ENCODE data around the gene PTGES3L.

Gene PTGES3L

DNA sequence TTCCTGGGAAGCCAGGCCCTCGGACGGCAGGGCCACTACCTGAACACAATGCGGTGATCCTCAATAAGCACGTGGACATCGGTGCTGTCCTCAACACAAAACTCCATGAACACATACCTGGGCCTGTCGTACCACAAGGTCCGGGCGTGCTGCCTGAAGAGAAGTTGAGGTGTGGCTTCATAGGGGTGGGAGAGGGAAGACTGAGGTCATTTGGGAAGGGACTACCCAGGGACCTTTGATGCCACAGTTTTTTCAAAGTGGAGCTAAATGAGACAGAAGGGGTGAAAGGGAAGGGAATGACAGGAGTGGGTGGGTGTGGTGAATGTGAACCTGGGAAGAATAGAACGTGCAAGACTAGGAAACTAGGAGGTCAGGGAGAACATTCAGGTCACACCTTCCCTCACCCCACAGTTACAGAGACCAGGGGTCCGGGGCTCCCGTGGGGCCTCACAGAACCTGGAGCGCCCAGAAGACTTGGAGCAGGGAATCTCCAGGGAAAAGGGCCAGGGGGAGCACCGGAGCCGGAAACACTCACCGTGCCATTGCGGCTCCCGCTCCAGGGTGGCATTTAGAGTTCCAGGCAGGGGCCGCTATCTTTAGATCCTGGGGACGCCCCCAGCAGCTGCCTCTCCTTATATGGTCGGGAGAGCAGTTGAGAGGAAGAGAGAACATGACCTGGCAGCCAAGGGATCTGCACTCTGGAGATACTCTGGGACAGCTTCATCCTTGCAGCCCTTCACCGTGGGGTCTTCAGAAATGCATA is at the start of gene PTGES3L:
Gene PTGES3L, minus strand, starts transcription at position 570 of the 763 bp plus-strand sequence. Its CDS starts 27 bp downstream, at position 543.
- DNase-seq, result no peak

DNA sequence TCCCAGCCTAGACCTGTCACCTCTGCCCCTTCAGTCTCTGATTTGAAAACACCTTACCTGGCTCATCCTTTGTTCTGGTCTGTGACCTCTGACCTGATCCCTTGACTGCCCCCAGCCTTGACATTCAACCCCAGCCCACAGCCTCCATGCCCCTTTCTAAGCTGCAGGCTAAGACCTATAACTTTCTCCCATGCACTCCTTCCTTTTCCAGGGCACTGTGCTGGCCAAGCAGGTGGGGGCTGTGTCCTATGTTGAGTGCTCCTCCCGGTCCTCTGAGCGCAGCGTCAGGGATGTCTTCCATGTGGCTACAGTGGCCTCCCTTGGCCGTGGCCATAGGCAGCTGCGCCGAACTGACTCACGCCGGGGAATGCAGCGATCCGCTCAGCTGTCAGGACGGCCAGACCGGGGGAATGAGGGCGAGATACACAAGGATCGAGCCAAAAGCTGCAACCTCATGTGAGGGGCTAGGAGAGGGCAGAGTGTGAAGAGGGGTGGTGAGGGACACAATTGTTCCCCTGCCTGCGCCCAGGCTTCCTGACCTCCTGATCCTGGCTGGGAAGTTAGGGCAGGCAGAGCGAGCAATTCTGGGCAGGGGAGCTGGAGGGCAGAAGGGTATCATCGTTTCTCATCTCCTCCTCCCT is 48.5 kb upstream of the PTGES3L start:
- DNase-seq, result no peak

DNA sequence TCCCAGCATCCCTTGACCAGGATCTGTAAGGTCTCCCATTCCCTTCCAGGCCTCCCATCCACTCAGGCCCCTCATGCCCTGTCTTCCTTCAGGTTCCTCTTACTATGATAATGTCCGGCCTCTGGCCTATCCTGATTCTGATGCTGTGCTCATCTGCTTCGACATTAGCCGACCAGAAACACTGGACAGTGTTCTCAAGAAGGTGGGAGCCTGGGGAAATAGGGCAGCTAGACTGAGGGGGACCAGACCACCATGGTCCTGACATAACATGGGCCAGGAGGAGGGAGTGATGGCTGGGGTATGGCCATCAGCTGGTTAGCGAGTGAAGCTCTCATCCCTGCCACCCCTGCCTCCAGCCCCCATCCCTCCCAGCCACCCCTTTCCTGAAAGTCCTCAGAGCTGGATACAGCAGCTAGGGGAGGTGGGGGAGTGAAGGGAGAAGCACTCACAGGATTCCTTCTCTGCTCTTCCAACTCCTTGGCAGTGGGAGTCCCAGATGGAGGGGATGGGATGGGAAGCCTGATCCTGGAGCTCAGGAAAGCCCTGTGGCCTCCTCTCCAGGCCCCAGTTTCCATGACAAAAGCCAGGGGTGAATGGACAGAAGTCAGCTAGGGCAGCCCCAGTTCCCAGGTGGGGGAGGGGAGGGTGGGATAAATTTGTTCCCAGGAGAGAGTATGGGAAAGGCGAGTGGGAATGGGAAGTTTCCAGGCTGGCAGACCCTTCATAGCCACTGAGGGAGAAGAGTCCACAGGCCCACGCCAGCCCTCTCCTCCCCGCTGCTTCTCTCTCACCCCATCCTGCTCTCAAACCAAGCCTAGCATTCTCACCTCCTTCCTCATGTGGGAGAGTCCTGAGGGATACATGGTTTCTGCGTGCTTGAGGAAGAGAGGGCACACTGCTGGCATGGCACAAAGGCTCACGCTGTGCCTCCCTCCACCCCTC is 47.5 kb upstream of the PTGES3L start:
- no peak for DNase-seq

DNA sequence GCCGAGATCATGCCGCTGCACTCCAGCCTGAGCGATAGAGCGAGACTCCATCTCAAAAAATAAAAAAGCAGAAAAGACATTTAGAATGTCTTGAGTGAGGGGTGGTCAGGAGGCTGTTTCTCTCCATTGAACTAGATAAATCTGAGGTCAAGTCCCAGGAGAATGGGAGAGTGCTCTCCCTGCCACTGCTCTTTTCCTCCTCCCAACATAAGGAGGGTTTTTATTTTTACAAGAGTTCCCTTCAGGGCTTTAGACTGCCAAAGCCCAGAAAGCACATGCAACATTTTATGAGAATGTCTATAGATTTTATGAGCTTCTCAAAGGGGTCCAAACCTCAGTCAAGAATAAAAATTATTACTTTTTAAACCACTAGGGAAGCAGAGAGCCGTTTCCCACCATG is 46.7 kb upstream of the PTGES3L start:
- DNase-seq, result peak; percentile 49

DNA sequence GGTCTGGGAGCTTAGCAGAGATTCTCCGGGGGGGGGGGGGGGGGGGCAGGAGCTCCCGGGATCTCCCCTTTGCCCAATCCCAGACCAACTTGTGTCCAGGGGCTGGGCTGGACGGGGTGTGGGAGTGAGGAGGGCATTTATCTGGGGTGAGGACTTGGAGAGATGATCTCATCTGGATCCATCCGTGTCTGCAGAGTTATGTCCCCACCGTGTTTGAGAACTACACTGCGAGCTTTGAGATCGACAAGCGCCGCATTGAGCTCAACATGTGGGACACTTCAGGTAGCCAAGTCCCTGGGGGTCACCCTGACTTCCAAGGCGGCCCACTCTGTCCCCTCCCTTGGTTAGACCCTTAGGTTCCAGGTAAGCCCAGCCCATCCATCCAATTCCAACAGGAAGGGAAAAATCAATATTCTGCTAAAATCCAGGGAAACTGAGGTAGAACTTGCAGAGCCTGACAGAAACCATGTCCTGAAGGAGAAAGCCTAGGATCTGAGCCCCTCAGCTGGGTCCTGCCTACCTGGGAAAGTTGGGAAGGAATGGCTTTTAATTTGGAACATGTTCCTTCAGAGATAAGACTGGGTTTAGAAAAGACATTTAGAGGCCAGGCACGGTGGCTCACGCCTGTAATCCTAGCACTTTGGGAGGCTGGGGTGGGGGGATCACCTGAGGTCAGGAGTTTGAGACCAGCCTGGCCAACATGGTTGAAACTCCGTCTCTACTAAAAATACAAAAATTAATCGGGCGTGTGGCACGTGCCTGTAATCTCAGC is 46.1 kb upstream of the PTGES3L start:
- DNase-seq, result peak; percentile 42

DNA sequence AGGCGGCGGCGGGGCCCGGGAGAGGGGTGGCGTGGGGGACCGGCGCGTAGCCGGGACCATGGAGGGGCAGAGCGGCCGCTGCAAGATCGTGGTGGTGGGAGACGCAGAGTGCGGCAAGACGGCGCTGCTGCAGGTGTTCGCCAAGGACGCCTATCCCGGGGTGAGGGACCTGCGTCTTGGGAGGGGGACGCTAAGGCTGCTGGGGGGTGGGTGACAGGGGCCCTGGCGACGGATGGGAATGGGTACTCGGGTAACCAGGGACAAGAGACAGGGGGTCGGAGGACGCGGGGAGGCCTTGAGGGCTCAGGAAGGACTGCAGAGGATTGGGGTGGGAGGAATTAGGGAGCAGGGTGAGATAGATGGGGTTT is 45.4 kb upstream of the PTGES3L start:
- peak; percentile 66 for DNase-seq

DNA sequence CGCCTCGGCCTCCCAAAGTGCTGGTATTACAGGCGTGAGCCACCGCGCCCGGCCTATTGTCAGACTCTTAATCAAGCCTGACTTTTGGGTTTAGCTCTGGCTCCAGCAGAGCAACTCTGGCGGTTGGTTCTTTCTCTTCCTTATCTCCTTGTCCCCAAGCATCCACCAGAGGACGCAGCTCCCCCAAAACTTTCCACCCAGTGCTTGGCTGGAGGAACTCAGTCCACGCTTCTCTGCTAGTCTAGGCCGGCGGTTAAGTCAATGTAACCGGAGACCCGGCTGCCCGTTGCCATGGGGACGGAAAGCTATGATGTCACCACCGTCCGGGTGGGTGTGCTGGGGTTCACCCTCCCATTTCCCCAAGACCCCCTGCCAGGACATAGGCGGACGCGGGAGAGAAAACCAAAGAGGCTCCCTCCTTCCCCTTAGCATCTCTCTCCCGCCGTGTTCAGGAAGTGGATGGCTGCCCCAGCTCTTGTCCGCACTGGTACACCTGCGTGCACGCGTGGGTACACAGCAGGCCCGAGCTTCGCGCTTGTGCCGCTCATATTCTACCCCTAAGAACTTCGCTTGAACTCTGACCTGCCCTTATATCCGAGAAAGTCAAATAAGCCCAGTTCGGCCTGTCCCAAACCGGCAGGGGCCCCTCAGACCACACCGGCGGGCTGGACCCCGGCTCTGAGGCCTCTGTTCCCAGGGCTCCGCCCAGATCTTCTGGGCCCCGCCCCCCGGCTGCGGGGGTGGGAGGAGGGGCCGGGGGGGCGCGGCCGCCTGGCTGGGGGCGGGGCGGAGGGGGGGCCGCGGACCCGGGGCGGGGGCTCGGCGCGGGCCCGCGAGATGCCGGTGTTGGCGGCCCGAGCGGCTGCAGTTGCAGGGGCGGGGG is 44.8 kb upstream of the PTGES3L start, which contains the start of gene RND2:
Gene RND2, plus strand, starts transcription at position 825 of the 883 bp plus-strand sequence. CDS start 117 bp downstream, outside the sequence.
- DNase-seq, result peak; percentile 98

DNA sequence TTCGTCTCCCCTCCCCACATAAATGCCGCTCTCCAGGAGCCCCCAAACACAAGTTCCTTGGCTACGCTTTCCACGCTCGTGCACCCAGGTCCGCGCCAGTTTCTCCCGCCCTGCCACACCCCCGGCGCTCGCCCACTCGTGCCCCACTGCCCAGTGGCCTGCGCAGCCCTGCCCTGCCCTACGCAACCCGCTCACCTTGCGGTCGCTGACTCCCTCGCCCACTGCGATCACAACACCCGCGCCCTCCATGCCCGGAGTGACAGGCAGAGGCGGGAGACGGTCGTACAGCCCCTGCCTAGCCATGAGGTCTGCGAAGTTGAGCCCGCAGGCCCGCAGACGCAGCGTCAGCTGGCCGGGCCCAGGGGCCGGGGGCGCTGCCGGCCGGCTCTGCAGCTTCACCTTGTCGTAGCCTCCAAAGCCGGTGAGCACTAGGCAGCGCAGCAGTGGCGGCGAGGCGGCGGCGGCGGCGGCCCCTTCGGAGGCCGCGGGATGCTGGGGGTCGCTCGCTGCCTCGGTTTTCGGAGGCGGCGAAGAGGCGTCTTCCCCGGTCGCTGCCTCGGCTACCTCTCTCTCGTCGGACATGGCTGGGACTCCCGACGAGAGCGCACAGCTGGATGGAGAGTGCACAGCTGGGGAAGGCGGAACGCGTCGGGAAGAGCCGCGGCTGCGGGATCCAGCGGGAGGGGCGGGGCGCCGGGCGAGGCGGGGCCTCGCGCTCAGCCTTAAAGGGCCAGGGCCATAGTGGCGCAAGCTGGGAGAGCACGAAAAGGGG is 42.0 kb upstream of the PTGES3L start, which contains the start of gene VAT1:
Gene VAT1, minus strand, starts transcription at position 645 of the 772 bp plus-strand sequence. Its CDS starts 63 bp downstream, at position 582.
- peak; percentile 93 for DNase-seq

DNA sequence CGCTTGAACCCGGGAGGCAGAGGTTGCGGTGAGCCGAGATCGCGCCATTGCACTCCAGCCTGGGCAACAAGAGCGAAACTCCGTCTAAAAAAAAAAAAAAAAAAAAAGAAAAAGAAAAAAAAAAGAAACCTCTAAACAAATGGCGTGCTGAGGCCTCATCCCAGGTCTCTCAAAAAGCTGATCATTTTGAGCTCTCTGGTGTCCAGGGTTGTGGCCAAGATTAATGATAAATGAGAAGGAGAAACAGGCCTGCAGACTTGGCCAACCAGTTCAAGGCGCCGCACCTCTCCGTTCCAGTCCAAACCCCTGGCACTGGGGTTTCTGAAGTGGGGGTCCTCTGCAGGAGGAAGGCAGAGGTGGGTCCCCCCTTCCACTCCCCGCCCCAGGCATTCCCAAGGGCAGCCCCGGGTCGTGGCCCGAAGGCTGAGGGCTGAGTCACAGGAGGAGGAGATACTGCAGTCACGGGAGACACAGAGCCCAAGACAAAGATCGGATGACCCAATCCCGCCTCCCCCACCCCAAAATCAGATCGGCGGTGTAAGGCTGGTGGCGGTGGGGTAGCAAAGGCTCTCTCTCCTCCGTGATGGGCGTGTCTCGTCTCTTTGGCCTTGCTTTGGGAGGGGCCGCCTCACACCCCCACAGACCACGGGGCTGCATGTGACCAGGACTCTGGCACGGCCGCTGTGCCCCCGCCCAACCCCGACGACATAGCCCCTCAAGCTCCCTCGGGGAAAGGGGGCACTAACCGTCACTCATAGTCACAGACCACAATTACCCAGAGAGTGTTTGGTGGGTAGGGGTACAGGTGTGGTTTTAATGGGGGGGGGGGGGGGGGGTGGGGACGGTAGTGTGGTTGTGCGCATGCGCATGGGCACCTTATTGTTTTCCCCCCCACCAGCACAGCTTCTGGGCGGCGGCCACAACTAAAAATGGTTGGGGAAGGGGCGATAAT is 41.2 kb upstream of the PTGES3L start:
- DNase-seq, result peak; percentile 74

DNA sequence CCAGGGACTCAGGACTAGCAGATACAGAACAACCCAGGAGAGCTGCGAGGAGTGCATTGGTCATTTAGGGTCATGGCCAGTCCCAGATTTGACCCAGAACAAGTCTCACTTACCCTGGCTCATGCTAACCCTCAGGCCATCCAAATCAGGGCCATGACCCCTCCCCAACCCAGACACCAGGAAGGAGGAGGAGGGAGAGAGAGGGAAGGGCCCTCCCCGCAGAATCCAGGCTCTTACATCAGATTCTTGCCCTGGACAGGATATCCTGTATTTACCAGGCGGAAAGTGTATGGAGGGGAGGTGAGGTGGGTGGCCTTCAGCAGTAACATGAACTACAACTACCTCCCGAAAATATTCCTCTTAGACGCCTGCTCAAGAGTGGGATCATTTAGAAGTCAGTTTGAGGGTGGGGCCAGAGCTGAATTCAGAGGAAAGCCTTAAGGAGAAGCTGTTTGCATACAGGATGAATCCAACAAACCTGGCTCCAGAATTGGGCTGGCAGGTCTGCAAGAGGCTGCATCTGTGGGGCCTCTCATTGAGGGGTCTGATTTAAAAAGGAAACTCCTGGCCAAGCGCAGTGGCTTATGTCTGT is 40.2 kb upstream of the PTGES3L start:
- DNase-seq, result no peak

DNA sequence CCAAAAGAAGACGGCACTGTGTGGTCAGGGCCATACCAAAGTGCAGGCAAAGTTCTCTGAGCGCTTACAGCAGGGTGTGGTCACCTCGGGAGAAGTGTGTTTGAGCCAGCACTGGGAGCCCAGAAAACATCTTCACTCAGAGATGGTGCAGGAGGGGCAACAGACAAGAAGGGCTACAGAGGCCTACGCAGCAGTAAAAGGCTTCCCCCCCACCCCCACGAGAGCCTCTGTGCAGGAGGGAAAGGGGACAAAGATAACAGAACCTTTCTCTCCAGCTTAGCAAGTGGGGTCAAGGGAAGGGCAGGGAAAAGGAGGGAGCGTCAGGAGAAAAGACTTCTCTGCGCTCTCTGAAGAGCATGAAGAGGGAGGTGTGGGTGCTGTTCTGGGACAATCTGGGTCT is 39.5 kb upstream of the PTGES3L start:
- no peak for DNase-seq

DNA sequence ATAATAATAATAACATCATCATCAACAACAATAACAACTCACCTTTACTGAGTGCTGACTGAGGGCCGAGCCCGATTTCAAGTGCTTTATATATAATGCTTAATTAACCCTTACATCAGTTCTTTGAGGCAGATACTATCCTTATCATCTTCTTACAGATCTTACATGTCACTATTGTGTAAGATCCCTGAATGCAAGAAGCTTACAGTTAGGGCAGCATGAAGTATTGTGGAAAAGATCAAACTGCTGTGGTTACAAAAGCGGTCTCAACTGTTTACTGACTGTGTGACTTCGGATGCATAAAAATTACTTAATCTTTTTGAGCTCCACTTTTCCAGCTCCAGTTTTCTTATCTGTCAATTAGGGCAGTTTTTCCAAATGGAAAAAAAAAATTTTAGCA is 39.1 kb upstream of the PTGES3L start:
- DNase-seq, result no peak

DNA sequence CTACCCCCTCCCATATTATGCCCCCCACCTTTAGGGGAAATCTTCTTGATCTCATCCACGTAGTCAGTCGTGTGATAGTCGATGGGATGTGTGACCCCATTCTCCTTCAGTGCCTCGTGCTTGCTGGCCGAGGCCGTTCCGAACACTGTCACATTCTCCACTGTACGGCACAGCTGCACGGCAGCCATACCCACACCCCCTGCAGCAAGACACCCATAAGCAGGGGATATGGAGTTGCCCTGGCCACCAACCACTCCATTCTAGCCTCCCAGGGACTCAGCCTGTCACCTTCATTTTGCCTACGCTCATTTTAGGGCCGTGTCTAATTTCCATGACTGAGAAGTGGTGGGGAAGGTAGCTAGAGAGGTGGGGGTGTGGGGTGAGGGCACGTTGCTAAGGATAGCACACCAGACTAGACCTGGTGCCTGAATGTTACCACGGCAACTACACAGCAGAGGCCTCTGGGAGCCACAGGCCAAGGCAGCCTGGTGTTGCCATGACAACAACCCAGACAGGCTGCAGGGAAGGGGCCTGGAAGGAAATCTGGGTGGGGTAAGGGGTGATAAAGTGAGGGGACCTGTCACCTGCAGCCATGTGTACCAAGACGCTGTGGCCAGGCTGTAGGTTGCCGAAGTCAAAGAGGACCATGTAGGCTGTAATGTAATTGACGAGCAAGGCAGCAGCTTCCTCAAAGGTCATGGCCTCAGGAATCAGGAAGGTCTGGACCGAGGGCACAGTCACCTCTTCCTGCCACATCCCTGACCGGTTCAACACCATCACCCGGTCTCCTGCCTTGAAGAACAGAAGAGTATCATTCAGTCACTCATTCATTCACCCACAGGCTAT is 38.4 kb upstream of the PTGES3L start:
- DNase-seq, result peak; percentile 84

DNA sequence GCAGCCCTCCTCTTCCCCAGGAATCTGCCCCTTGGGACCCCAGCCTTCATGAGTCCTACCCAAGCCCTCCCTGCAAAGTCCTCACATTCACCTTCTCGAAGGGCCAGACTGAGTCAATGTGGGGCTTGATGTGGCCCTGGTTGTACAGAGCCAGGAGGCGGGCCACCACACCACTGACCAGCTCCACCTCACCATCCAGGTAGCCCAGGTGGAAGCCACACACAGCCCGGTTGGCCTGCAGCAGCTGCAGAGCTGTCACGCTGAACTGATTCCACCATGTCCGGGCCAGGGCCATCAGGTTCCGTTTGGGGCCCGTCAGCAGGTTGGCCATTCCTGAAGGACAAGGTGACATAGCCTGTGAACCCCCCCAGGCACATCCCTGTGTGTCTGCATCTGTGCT is 36.3 kb upstream of the PTGES3L start:
- DNase-seq, result no peak

DNA sequence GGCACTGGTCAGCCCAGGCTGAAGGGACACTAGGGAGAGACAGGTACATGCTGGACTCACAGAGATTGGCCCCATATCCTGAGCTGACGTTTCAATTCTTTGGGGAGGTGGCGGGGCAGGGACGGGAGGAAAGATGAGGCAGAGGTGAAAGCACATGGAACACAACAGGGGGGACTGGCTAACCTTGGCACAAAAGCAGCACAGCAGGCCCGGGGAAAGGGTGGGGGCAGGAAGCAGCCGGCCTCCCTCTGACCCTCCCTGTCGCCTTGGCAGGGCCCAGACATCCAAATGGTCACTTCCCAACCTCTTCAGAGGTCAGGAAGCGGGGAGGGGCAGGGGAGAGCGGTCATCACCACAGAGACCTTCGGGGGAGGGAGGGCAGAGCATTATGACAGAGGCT is 35.7 kb upstream of the PTGES3L start:
- no peak for DNase-seq

DNA sequence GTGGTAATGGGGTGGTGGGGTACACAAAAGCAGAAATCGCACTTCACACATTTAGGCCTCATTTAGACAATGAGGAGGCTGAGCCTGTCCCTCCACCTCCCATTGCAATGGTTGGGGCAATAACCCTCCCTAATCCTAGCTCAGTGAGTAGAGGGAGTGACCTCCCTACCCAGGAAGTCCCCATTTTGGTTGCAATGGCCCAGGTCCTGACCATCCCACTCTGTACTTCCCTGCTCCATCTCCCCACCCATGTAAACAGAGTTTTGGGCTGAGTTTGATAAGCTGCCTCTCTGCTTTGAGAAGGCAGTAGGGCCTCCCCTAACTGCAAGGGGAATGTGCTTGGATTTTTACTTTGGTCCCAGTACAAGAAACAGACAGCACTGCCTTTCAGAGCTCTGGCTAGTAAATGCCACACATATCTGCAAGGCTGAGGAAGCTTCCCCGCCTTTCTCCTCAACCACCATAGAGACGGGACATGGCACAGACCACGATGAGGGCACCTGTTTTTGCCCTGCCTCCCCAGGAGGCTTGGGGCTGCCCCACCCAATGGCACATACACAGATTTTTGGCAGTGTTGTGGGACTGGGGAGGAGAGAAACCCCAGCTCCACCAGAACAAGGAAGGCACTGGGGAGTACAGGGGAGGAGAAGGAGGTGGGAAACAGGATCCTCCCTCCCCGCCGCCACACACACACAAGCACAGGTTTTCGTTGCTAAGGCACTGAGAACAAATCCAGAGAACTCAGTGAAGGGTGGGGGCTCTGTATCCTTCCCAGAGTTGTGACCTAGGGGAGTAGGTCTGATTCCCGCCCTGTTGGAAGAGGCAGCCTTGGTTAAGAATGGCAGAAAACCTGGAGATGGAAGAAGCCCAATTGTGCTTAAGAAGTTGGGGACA is 35.0 kb upstream of the PTGES3L start:
- DNase-seq, result no peak
